IMR-90 (cell line): ENCODE data around the gene FLYWCH1. TPM values are rescaled to one million over a fixed set of nuclear protein-coding genes. Genes with fewer than 3 reads are reported as not detected.

ENCODE experiments used
- ATAC-seq: fragments of 200-7000 bp; cut with Tn5 transposase; 2 replicates; pipeline ENCODE4 v1.9.1; 2020; ENCODE audit warnings: low read depth, mild to moderate bottlenecking, moderate library complexity
- BruUV-seq: library from RNA; stranded (reverse); fragments of 400-500 nt; replicated peaks from 2 replicates; lab custom pipeline; 2021; lab: Mats Ljungman, UMichigan
- CTCF ChIA-PET: fragments of 300-600 bp; formaldehyde crosslinking; extraction: SDS; loops from one replicate; lab custom pipeline; 2021; ENCODE audit warnings: antibody characterized with exemption; lab: Yijun Ruan, JAX
- POLR2A ChIA-PET: fragments of 300-600 bp; sonication (Branson Sonifier 250); formaldehyde crosslinking; loops from one replicate; lab custom pipeline; 2022; ENCODE audit warnings: antibody characterized with exemption; ENCODE audit not compliant: unreplicated experiment; lab: Charles Lee
- DNase-seq: peaks from one replicate; pipeline ENCODE4 v3.0.0; 2013
- H2AFZ ChIP-seq: replicated peaks from 2 replicates; pipeline ENCODE3; 2013; ENCODE audit warnings: low read length, mild to moderate bottlenecking; ENCODE audit not compliant: poor library complexity
- H2AK5ac ChIP-seq: 2 replicates; pipeline ENCODE4 v1.6.1; 2013; ENCODE audit warnings: low read depth, low read length, inconsistent platforms
- H2AK9ac ChIP-seq: replicated peaks from 2 replicates; pipeline ENCODE3; 2013; ENCODE audit warnings: mild to moderate bottlenecking, low read depth, low read length, moderate library complexity; ENCODE audit not compliant: poor library complexity
- H2BK120ac ChIP-seq: 2 replicates; pipeline ENCODE4 v1.6.1; 2013; ENCODE audit warnings: low read depth, low read length, inconsistent platforms
- H2BK15ac ChIP-seq: 3 replicates; pipeline ENCODE4 v1.6.1; 2013; ENCODE audit warnings: low read depth, low read length, inconsistent platforms
- H2BK20ac ChIP-seq: 2 replicates; pipeline ENCODE4 v1.6.1; 2013; ENCODE audit warnings: low read depth, mild to moderate bottlenecking, inconsistent platforms, low read length, moderate library complexity
- H2BK5ac ChIP-seq: 2 replicates; pipeline ENCODE4 v1.6.1; 2013; ENCODE audit warnings: mild to moderate bottlenecking, low read depth, low read length, inconsistent platforms; ENCODE audit not compliant: poor library complexity, severe bottlenecking
- H3K14ac ChIP-seq: replicated peaks from 2 replicates; pipeline ENCODE4 v1.6.1; 2013; ENCODE audit warnings: low read depth, low read length, inconsistent platforms
- H3K18ac ChIP-seq: 2 replicates; pipeline ENCODE4 v1.6.1; 2013; ENCODE audit warnings: low read depth, low read length, control low read depth
- H3K23ac ChIP-seq: 2 replicates; pipeline ENCODE4 v1.6.1; 2013; ENCODE audit warnings: low read depth, low read length, inconsistent platforms
- H3K27ac ChIP-seq: 2 replicates; pipeline ENCODE4 v1.5.1; 2013; ENCODE audit warnings: mild to moderate bottlenecking, control low read depth, low read length; ENCODE audit not compliant: insufficient read depth
- H3K27me3 ChIP-seq: 2 replicates; pipeline ENCODE4 v1.6.1; 2013; ENCODE audit warnings: low read length; ENCODE audit not compliant: control insufficient read depth, insufficient read depth
- H3K36me3 ChIP-seq: 2 replicates; pipeline ENCODE4 v1.6.1; 2013; ENCODE audit warnings: low read length, mixed read lengths; ENCODE audit not compliant: control insufficient read depth, insufficient read depth
- H3K4ac ChIP-seq: 2 replicates; pipeline ENCODE4 v1.6.1; 2013; ENCODE audit warnings: low read depth, low read length, inconsistent platforms
- H3K4me1 ChIP-seq: 2 replicates; pipeline ENCODE4 v1.6.1; 2013; ENCODE audit warnings: low read length, mixed read lengths; ENCODE audit not compliant: control insufficient read depth, insufficient read depth
- H3K4me2 ChIP-seq: 2 replicates; pipeline ENCODE4 v1.6.1; 2013; ENCODE audit warnings: low read depth, mild to moderate bottlenecking, control low read depth, low read length, moderate library complexity
- H3K4me3 ChIP-seq: 2 replicates; pipeline ENCODE4 v1.5.1; 2013; ENCODE audit warnings: low read depth, mild to moderate bottlenecking, control low read depth, low read length, moderate library complexity; ENCODE audit not compliant: insufficient read depth
- H3K56ac ChIP-seq: 2 replicates; pipeline ENCODE4 v1.6.1; 2013; ENCODE audit warnings: low read length, inconsistent platforms; ENCODE audit not compliant: insufficient read depth; ENCODE audit errors: extremely low read depth
- H3K79me1 ChIP-seq, 2 experiments: 2 replicates each; pipeline ENCODE4 v1.6.1; 2013; ENCODE audit warnings: low read length in 2 of 2, inconsistent platforms in 1 of 2, low read depth in 1 of 2
- H3K9ac ChIP-seq: 2 replicates; pipeline ENCODE4 v1.6.1; 2013; ENCODE audit warnings: low read depth, low read length, control low read depth
- H3K9me1 ChIP-seq: 2 replicates; pipeline ENCODE4 v1.6.1; 2013; ENCODE audit warnings: low read length, inconsistent platforms; ENCODE audit not compliant: insufficient read depth
- H3K9me3 ChIP-seq: 2 replicates; pipeline ENCODE4 v1.6.1; 2013; ENCODE audit warnings: low read length; ENCODE audit not compliant: control insufficient read depth, insufficient read depth
- H4K20me1 ChIP-seq: 2 replicates; pipeline ENCODE4 v1.6.1; 2013; ENCODE audit warnings: low read length, inconsistent platforms; ENCODE audit not compliant: insufficient read depth
- H4K5ac ChIP-seq: 2 replicates; pipeline ENCODE4 v1.6.1; 2013; ENCODE audit warnings: mild to moderate bottlenecking, low read depth, low read length, control low read depth
- H4K8ac ChIP-seq, 2 experiments: 2 replicates each; pipeline ENCODE4 v1.6.1; 2013; ENCODE audit warnings: low read depth in 2 of 2, low read length in 2 of 2, control low read depth in 1 of 2, inconsistent platforms in 1 of 2
- H4K91ac ChIP-seq: 2 replicates; pipeline ENCODE4 v1.6.1; 2013; ENCODE audit warnings: low read depth, low read length, inconsistent platforms; ENCODE audit not compliant: insufficient read depth
- CHD1 ChIP-seq: IDR thresholded peaks from 2 replicates; pipeline ENCODE4 v1.6.1; 2012; ENCODE audit warnings: low read depth, low read length, improper control_type of control experiment
- FOS ChIP-seq: fragments of 150-350 bp; IDR thresholded peaks from 2 replicates; pipeline ENCODE4 v1.6.1; 2016; ENCODE audit warnings: low read depth, low read length
- MXI1 ChIP-seq: IDR thresholded peaks from 2 replicates; pipeline ENCODE4 v1.6.1; 2012; ENCODE audit warnings: low read depth, mild to moderate bottlenecking, low read length, moderate library complexity, borderline replicate concordance
- RAD21 ChIP-seq: IDR thresholded peaks from 2 replicates; pipeline ENCODE4 v1.6.1; 2012; ENCODE audit warnings: low read length, improper control_type of control experiment
- RFX5 ChIP-seq: IDR thresholded peaks from 2 replicates; pipeline ENCODE4 v1.8.0; 2012; ENCODE audit warnings: low read depth, mild to moderate bottlenecking, low read length, moderate library complexity
- SMC3 ChIP-seq: fragments of 150-350 bp; IDR thresholded peaks from 2 replicates; pipeline ENCODE4 v1.6.1; 2016; ENCODE audit warnings: low read depth, mild to moderate bottlenecking, antibody characterized with exemption, low read length, moderate library complexity
- WGBS, 2 experiments: methylation state at CpG; one replicate each; pipeline versions ENCODE4 v1.1.5 to v1.1.7; 2013; ENCODE audit warnings: missing lambda C conversion rate in 2 of 2; ENCODE audit not compliant: insufficient read length in 1 of 2; ENCODE audit errors: extremely low coverage in 2 of 2; 5-methylcytosine and 5-hydroxymethylcytosine counted together
- dilution Hi-C: fragments of 300-500 bp; cut with HindIII; formaldehyde crosslinking; loops from one replicate; pipeline ENCODE4 v1.14.3; 2018; ENCODE audit warnings: low sequenced_read_pairs; ENCODE audit not compliant: unreplicated experiment
- in situ Hi-C: fragments of 300-500 bp; cut with MboI; formaldehyde crosslinking; loops from 3 replicates; pipeline ENCODE4 v1.14.3; 2019; ENCODE audit warnings: low sequenced_read_pairs, inconsistent platforms, mixed read lengths
- intact Hi-C: fragments of 100-400 bp; cut with micrococcal nuclease; formaldehyde crosslinking; loops from 2 replicates; pipeline ENCODE4 v1.10.0; 2022
- polyA plus RNA-seq, 3 experiments: library from polyadenylated mRNA; depleted of rRNA; stranded (reverse); fragments of >200 nt; gene quantifications; 2 replicates each; pipeline ENCODE4 v1.2.3, GENCODE V29; 2012; ENCODE audit warnings: low replicate concordance in 1 of 3
- total RNA-seq: library from RNA; depleted of rRNA; stranded (reverse); fragments of >200 nt; gene quantifications from 2 replicates; pipeline ENCODE4 v1.2.3, GENCODE V29; 2012

FLYWCH1 gene
- total and polyA plus RNA-seq, 2 of the 4 experiments (the other 2 are of a cell fraction): 14.3 to 25.2 TPM

DNA sequence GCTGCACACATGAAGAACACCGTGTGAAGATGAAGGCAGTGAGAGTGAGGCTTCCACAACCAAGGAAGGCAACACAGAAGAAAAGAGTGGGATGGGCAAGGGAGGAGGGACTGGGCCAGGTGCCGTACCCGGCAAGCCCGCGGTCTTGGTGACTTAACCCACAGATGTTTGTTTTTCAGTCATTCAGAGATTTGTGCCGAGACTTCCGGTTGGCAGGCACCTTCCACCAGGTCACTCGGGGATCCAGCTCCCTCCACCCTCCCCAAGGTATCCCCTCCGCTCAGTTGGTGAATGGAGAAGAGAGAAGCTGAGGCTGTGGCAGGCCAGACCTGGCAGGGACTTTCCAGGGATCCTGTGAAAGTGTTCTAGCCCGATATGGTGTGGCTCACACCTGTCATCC lies 47.5 kb downstream of the FLYWCH1 start:
- H3K18ac ChIP-seq: no peak overlapping the region
- no peak overlapping the region for H3K56ac ChIP-seq
- in situ Hi-C loops (no loop called here), intact Hi-C loops (no loop called here), dilution Hi-C loops (no loop called here)
- no peak overlapping the region for H3K27ac ChIP-seq
- H3K9ac ChIP-seq: no peak overlapping the region
- no peak overlapping the region for H3K23ac ChIP-seq
- no peak for TF ChIP-seq CHD1
- no peak for TF ChIP-seq SMC3
- no peak for TF ChIP-seq MXI1
- no peak for TF ChIP-seq RAD21
- TF ChIP-seq RFX5: no peak
- TF ChIP-seq FOS: no peak
- peaks cover 60% of the 10 kb centered on the region for H3K27me3 ChIP-seq
- no peak overlapping the region for H2AK9ac ChIP-seq
- H2AFZ ChIP-seq: no peak overlapping the region
- H3K9me1 ChIP-seq: no peaks in the 10 kb centered on the region
- H2AK5ac ChIP-seq: no peak overlapping the region
- WGBS, 2 experiments: 50% methylated on average over 2 of the region's 10 CpGs; no CpG with 5 or more reads in 1 of the 2 experiments
- no TSS peak for BruUV-seq
- peaks cover 9% of the 10 kb centered on the region; the same call in 1 of the 2 replicates for H4K20me1 ChIP-seq
- H3K4ac ChIP-seq: no peak overlapping the region
- no peaks in the 10 kb centered on the region for H3K36me3 ChIP-seq
- H2BK20ac ChIP-seq: no peak overlapping the region
- H2BK120ac ChIP-seq: no peak overlapping the region
- no peak overlapping the region for H2BK5ac ChIP-seq
- H3K14ac ChIP-seq: no peak overlapping the region
- DNase-seq: no peak
- H3K79me1 ChIP-seq: no peaks in the 10 kb centered on the region
- no peak overlapping the region for H3K4me3 ChIP-seq
- no peak overlapping the region for H4K8ac ChIP-seq
- ATAC-seq: no peak
- ChIA-PET POLR2A (no interaction called here), CTCF (no interaction called here)
- no peak overlapping the region for H2BK15ac ChIP-seq
- H3K4me2 ChIP-seq: no peak overlapping the region
- H3K4me1 ChIP-seq: peaks cover 3% of the 10 kb centered on the region; the same call in 1 of the 2 replicates
- no peaks in the 10 kb centered on the region; the same call in 1 of the 2 replicates for H3K9me3 ChIP-seq
- H4K91ac ChIP-seq: no peak overlapping the region
- no peak overlapping the region for H4K5ac ChIP-seq
